Adipocyte (in vitro differentiated cells): ENCODE data around the gene CLDN6.
A peak's percentile ranks its signal among the peaks of the same experiment; 100 is the strongest.

ENCODE experiments used
- DNase-seq: peaks from one replicate; pipeline ENCODE4 v3.0.0-alpha.2; 2015; ENCODE audit warnings: low read depth
- H3K27me3 ChIP-seq: replicated peaks from 2 replicates; pipeline ENCODE4 v1.7.0; 2013; ENCODE audit warnings: mild to moderate bottlenecking, low read length, moderate library complexity; ENCODE audit not compliant: control insufficient read depth, insufficient read depth
- H3K36me3 ChIP-seq: 2 replicates; pipeline ENCODE4 v1.7.0; 2013; ENCODE audit warnings: low read length, mild to moderate bottlenecking, moderate library complexity; ENCODE audit not compliant: control insufficient read depth, insufficient read depth, severe bottlenecking
- H3K4me1 ChIP-seq: 2 replicates; pipeline ENCODE4 v1.7.0; 2013; ENCODE audit warnings: mild to moderate bottlenecking, low read length, moderate library complexity; ENCODE audit not compliant: control insufficient read depth, insufficient read depth
- H3K4me3 ChIP-seq: 2 replicates; pipeline ENCODE4 v1.7.0; 2013; ENCODE audit warnings: mild to moderate bottlenecking, low read length, moderate library complexity
- H3K9ac ChIP-seq: 2 replicates; pipeline ENCODE4 v1.7.0; 2013; ENCODE audit warnings: mild to moderate bottlenecking, low read length, moderate library complexity
- H3K9me3 ChIP-seq: 2 replicates; pipeline ENCODE4 v1.7.0; 2013; ENCODE audit warnings: mild to moderate bottlenecking, low read length, moderate library complexity; ENCODE audit not compliant: control insufficient read depth

Gene CLDN6

GRCh38 chr16:3035289-3035971, 17.4 kb upstream of the CLDN6 start:
- H3K27me3 ChIP-seq = peaks cover 64% of the 10 kb centered on the region
- DNase-seq = no peak
- no peak overlapping the region for H3K4me3 ChIP-seq
- no peaks in the 10 kb centered on the region for H3K4me1 ChIP-seq
- H3K9ac ChIP-seq = no peak overlapping the region
- no peaks in the 10 kb centered on the region for H3K9me3 ChIP-seq
- no peaks in the 10 kb centered on the region for H3K36me3 ChIP-seq

- Histone ChIP-seq H3K4me3 (no peak overlapping the region), H3K4me1 (peaks cover 7% of the 10 kb centered on the region), H3K9ac (no peak overlapping the region), H3K36me3 (no peaks in the 10 kb centered on the region), H3K9me3 (no peaks in the 10 kb centered on the region), H3K27me3 (peaks cover 41% of the 10 kb centered on the region)
- DNase-seq = no peak
These were observed 14.6 kb upstream of the CLDN6 start for GRCh38 chr16:3032624-3033023.

GRCh38 chr16:3030222-3031212, 12.5 kb upstream of the CLDN6 start:
- Histone ChIP-seq H3K36me3 (peaks cover 18% of the 10 kb centered on the region), H3K9ac (no peak overlapping the region), H3K27me3 (peaks cover 30% of the 10 kb centered on the region), H3K9me3 (no peaks in the 10 kb centered on the region), H3K4me3 (no peak overlapping the region), H3K4me1 (peaks cover 7% of the 10 kb centered on the region)
- DNase-seq = no peak

- Histone ChIP-seq H3K4me1 (peaks cover 7% of the 10 kb centered on the region), H3K9ac (peak overlapping the region; percentile 26), H3K9me3 (no peaks in the 10 kb centered on the region), H3K36me3 (peaks cover 18% of the 10 kb centered on the region), H3K27me3 (peaks cover 25% of the 10 kb centered on the region), H3K4me3 (peak overlapping the region; percentile 57)
- DNase-seq = no peak
These were observed 11.7 kb upstream of the CLDN6 start for GRCh38 chr16:3029491-3030221.

GRCh38 chr16:3028716-3029319, 10.8 kb upstream of the CLDN6 start:
- Histone ChIP-seq H3K4me1 (peaks cover 7% of the 10 kb centered on the region), H3K4me3 (no peak overlapping the region), H3K9ac (no peak overlapping the region), H3K9me3 (no peaks in the 10 kb centered on the region), H3K36me3 (peaks cover 18% of the 10 kb centered on the region), H3K27me3 (peaks cover 17% of the 10 kb centered on the region)
- no peak for DNase-seq

- no peaks in the 10 kb centered on the region for H3K9me3 ChIP-seq
- H3K4me1 ChIP-seq = peaks cover 11% of the 10 kb centered on the region
- H3K9ac ChIP-seq = no peak overlapping the region
- peak; percentile 67 for DNase-seq
- H3K4me3 ChIP-seq = no peak overlapping the region
- H3K36me3 ChIP-seq = peaks cover 18% of the 10 kb centered on the region
- H3K27me3 ChIP-seq = peaks cover 11% of the 10 kb centered on the region
These were observed 10.2 kb upstream of the CLDN6 start for GRCh38 chr16:3027983-3028715.

- Histone ChIP-seq H3K4me1 (peaks cover 18% of the 10 kb centered on the region), H3K36me3 (peaks cover 18% of the 10 kb centered on the region), H3K9me3 (no peaks in the 10 kb centered on the region), H3K9ac (no peak overlapping the region), H3K4me3 (no peak overlapping the region), H3K27me3 (peaks cover 5% of the 10 kb centered on the region)
- no peak for DNase-seq
These were observed 9.5 kb upstream of the CLDN6 start for GRCh38 chr16:3027489-3027795.

- Histone ChIP-seq H3K9me3 (no peaks in the 10 kb centered on the region), H3K27me3 (no peaks in the 10 kb centered on the region), H3K4me1 (peaks cover 23% of the 10 kb centered on the region), H3K9ac (no peak overlapping the region), H3K4me3 (no peak overlapping the region), H3K36me3 (peaks cover 18% of the 10 kb centered on the region)
- DNase-seq = no peak
These were observed 8.9 kb upstream of the CLDN6 start for GRCh38 chr16:3026609-3027488.

GRCh38 chr16:3026003-3026378, 8.0 kb upstream of the CLDN6 start:
- H3K27me3 ChIP-seq = no peaks in the 10 kb centered on the region
- no peak for DNase-seq
- peaks cover 27% of the 10 kb centered on the region for H3K4me1 ChIP-seq
- H3K36me3 ChIP-seq = peaks cover 18% of the 10 kb centered on the region
- no peaks in the 10 kb centered on the region for H3K9me3 ChIP-seq
- H3K9ac ChIP-seq = no peak overlapping the region
- no peak overlapping the region for H3K4me3 ChIP-seq
